ENCODE results near the gene DBP. TPM values are rescaled to one million over a fixed set of nuclear protein-coding genes. Genes with fewer than 3 reads are reported as not detected.

Gene DBP
- total and polyA plus RNA-seq, 2 donors (not counting 1 experiment from before 2014, with no cell fraction given): 4.8 to 23.6 TPM

DNA sequence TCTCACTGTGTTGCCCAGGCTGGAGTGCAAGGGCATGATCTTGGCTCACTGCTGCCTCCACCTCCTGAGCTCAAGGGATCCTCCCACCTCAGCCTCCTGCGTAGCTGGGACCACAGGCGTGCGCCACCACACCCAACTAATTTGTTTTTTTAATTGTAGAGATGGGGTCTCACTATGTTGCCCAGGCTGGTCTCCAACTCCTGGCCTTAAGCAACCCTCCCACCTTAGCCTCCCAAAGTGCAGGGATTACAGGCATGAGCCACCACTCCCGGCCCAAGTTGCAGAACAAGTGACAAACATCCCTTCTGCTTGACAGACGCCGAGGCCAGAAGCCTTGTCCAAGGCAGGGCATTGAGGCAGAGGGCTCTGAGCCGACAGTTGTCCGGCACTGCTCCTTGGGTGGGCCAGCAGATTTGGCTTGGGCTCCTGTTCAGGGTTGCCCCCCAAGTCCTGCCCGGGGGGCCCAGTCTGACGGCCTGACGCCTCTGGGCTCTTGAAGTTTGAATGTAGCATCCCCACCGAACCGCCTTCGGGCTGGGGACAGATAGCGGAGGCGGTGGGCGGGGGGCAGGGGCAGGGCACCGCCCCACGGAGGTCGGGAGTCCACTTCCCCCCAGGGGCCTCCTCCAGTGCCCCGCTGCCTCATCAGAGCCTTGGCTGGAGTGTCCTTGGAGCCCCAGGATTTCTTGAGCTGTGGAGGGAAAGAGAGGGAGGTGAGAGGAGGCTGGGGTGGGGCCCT lies 36.3 kb downstream of the DBP start:
- Histone ChIP-seq H2AFZ (ENCODE audit: low read length) (no peak overlapping the region), H4K20me1 (ENCODE audit: control insufficient read depth, extremely low read depth, insufficient read depth, low read length) (no peaks in the 10 kb centered on the region), H3K79me2 (ENCODE audit: control insufficient read depth, insufficient read depth, low read length) (no peaks in the 10 kb centered on the region), H3K9me3 (ENCODE audit: control insufficient read depth, insufficient read depth, low read depth, low read length) (no peaks in the 10 kb centered on the region), H3K27me3 (ENCODE audit: control insufficient read depth, insufficient read depth, low read length) (no peaks in the 10 kb centered on the region), H3K9ac (ENCODE audit: insufficient read depth, low read length) (no peak overlapping the region), H3K27ac (ENCODE audit: insufficient read depth, low read length) (no peak overlapping the region), H3K4me3 (replicated peaks in 1 of 4; ENCODE audit: control extremely low read depth in 1 of 4, insufficient read depth in 1 of 4, low read depth in 3 of 4, low read length in 4 of 4) (no peak overlapping the region), H3K4me2 (ENCODE audit: extremely low read depth, insufficient read depth, low read length) (no peak overlapping the region), H3K4me1 (ENCODE audit: control insufficient read depth, extremely low read depth, insufficient read depth, low read length) (no peaks in the 10 kb centered on the region), H3K36me3 (ENCODE audit: control insufficient read depth, insufficient read depth, low read length) (no peaks in the 10 kb centered on the region)
- no peak for DNase-seq (ENCODE audit: low read depth in 2 of 2)
- TF ChIP-seq, protein P1, sequence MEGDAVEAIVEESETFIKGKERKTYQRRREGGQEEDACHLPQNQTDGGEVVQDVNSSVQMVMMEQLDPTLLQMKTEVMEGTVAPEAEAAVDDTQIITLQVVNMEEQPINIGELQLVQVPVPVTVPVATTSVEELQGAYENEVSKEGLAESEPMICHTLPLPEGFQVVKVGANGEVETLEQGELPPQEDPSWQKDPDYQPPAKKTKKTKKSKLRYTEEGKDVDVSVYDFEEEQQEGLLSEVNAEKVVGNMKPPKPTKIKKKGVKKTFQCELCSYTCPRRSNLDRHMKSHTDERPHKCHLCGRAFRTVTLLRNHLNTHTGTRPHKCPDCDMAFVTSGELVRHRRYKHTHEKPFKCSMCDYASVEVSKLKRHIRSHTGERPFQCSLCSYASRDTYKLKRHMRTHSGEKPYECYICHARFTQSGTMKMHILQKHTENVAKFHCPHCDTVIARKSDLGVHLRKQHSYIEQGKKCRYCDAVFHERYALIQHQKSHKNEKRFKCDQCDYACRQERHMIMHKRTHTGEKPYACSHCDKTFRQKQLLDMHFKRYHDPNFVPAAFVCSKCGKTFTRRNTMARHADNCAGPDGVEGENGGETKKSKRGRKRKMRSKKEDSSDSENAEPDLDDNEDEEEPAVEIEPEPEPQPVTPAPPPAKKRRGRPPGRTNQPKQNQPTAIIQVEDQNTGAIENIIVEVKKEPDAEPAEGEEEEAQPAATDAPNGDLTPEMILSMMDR (conservative IDR thresholded peaks at IDR 0.05 in 1 of 2, IDR thresholded peaks at IDR 0.05 in 1 of 2; ENCODE audit: low read depth in 1 of 2, low read length in 2 of 2): no peak
- no peak for TF ChIP-seq EZH2 (IDR thresholded peaks at IDR 0.05; ENCODE audit: low read length, missing control alignments)

DNA sequence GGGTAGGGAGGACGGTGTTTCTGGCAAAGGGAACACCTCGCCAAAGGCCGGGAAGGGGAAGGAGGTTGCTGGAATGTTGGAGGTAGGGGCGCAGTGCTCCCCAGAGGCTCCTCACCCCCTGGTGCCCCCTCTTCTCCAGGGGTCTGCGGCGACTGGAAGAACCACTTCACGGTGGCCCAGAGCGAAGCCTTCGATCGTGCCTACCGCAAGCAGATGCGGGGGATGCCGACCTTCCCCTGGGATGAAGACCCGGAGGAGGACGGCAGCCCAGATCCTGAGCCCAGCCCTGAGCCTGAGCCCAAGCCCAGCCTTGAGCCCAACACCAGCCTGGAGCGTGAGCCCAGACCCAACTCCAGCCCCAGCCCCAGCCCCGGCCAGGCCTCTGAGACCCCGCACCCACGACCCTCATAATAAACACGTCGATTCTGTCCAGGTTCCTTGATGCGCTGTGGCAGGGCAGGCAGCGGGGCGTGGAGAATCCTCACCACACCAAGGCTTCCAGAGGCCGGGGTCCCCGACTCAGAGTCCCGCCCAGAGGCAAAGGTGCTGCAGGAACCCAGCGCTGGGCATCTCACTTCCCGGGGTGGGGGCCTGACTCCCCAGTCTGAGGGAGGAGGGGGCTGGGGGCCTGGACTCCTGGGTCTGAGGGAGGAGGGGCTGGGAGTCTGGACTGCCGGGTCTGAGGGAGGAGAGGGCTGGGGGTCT lies 38.0 kb downstream of the DBP start:
- no peaks in the 10 kb centered on the region for H3K9me3 ChIP-seq (ENCODE audit: control insufficient read depth, insufficient read depth, low read depth, low read length)
- DNase-seq (ENCODE audit: low read depth in 2 of 2): no peak
- no peaks in the 10 kb centered on the region for H3K79me2 ChIP-seq (ENCODE audit: control insufficient read depth, insufficient read depth, low read length)
- no peaks in the 10 kb centered on the region for H3K36me3 ChIP-seq (ENCODE audit: control insufficient read depth, insufficient read depth, low read length)
- no peak overlapping the region for H3K27ac ChIP-seq (ENCODE audit: insufficient read depth, low read length)
- H2AFZ ChIP-seq (ENCODE audit: low read length): no peak overlapping the region
- no peak overlapping the region for H3K4me3 ChIP-seq (replicated peaks in 1 of 4; ENCODE audit: control extremely low read depth in 1 of 4, insufficient read depth in 1 of 4, low read depth in 3 of 4, low read length in 4 of 4)
- no peak overlapping the region for H3K9ac ChIP-seq (ENCODE audit: insufficient read depth, low read length)
- no peaks in the 10 kb centered on the region for H3K27me3 ChIP-seq (ENCODE audit: control insufficient read depth, insufficient read depth, low read length)
- H3K4me2 ChIP-seq (ENCODE audit: extremely low read depth, insufficient read depth, low read length): no peak overlapping the region
- no peak for TF ChIP-seq EZH2 (IDR thresholded peaks at IDR 0.05; ENCODE audit: low read length, missing control alignments)
- TF ChIP-seq, protein P1 (conservative IDR thresholded peaks at IDR 0.05 in 1 of 2, IDR thresholded peaks at IDR 0.05 in 1 of 2; ENCODE audit: low read depth in 1 of 2, low read length in 2 of 2): no peak
- H4K20me1 ChIP-seq (ENCODE audit: control insufficient read depth, extremely low read depth, insufficient read depth, low read length): no peaks in the 10 kb centered on the region
- H3K4me1 ChIP-seq (ENCODE audit: control insufficient read depth, extremely low read depth, insufficient read depth, low read length): no peaks in the 10 kb centered on the region

DNA sequence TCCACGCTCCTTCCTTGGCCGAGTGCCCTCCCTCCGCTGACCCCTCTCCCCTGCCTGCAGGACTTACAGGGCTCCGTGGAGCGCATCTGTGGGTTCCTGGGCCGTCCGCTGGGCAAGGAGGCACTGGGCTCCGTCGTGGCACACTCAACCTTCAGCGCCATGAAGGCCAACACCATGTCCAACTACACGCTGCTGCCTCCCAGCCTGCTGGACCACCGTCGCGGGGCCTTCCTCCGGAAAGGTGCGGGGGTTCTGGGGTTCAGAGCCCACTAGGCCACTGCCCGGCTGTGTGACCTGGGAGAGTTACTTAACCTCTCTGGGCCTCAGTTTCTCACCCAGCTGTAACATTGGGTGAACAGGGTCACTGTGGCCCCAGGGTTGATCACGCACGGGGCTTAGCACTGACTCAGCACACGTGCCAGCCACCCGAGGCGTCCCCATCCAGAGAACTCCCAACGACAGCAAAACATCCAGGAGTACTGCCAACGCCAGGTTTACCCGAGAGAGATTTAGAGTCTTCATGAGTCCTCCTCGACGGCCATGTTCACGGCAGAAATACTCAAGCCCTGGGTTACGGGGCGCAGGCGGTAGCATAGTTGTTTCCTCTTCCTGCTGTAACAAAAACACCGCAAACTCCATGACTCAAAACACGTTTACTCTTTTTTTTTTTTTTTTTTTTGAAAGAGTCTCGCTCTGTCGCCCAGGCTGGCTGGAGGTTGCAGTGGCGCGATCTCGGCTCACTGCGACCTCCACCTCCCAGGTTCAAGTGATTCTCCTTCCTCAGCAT lies 40.3 kb downstream of the DBP start:
- H3K4me1 ChIP-seq (ENCODE audit: control insufficient read depth, extremely low read depth, insufficient read depth, low read length): no peaks in the 10 kb centered on the region

More for the DNA sequence above, 40.3 kb downstream of the DBP start:
- Histone ChIP-seq H3K27me3 (ENCODE audit: control insufficient read depth, insufficient read depth, low read length) (no peaks in the 10 kb centered on the region), H3K27ac (ENCODE audit: insufficient read depth, low read length) (no peak overlapping the region), H2AFZ (ENCODE audit: low read length) (no peak overlapping the region), H3K4me2 (ENCODE audit: extremely low read depth, insufficient read depth, low read length) (no peak overlapping the region), H3K36me3 (ENCODE audit: control insufficient read depth, insufficient read depth, low read length) (no peaks in the 10 kb centered on the region), H3K9ac (ENCODE audit: insufficient read depth, low read length) (no peak overlapping the region), H3K4me3 (replicated peaks in 1 of 4; ENCODE audit: control extremely low read depth in 1 of 4, insufficient read depth in 1 of 4, low read depth in 3 of 4, low read length in 4 of 4) (no peak overlapping the region), H3K79me2 (ENCODE audit: control insufficient read depth, insufficient read depth, low read length) (no peaks in the 10 kb centered on the region), H3K9me3 (ENCODE audit: control insufficient read depth, insufficient read depth, low read depth, low read length) (no peaks in the 10 kb centered on the region), H4K20me1 (ENCODE audit: control insufficient read depth, extremely low read depth, insufficient read depth, low read length) (no peaks in the 10 kb centered on the region)
- no peak for DNase-seq (ENCODE audit: low read depth in 2 of 2)
- TF ChIP-seq, protein P1 (conservative IDR thresholded peaks at IDR 0.05 in 1 of 2, IDR thresholded peaks at IDR 0.05 in 1 of 2; ENCODE audit: low read depth in 1 of 2, low read length in 2 of 2): no peak
- no peak for TF ChIP-seq EZH2 (IDR thresholded peaks at IDR 0.05; ENCODE audit: low read length, missing control alignments)
